ENCODE measurements around the gene ZNF844. TPM values are rescaled to one million over a fixed set of nuclear protein-coding genes. Genes with fewer than 3 reads are reported as not detected.

Gene ZNF844
- 5.9 and 10.2 TPM in 2 replicates for total RNA-seq

GRCh38 chr19:12064590-12065538 is at the start of gene ZNF844:
Gene ZNF844, plus strand, starts transcription at chr19:12064731. Its CDS starts 143 bp downstream, at chr19:12064874.

GRCh38 chr19:12035220-12036172 is 29.0 kb upstream of the ZNF844 start, which contains the start of gene ZNF433:
Gene ZNF433, minus strand, starts transcription at chr19:12035679. Its CDS starts 140 bp downstream, at chr19:12035539.

GRCh38 chr19:12052497-12053169 is 11.9 kb upstream of the ZNF844 start, which contains the start of gene ZNF878:
Gene ZNF878, minus strand, starts transcription at chr19:12052961. Its CDS starts 160 bp downstream, at chr19:12052801.

Small RNA genes within 50 kb of the gene (small RNA-seq; reads per million reads assigned to genes)
- gene RF00019 (not detected), gene RNA5SP465 (not detected), gene RNA5SP466 (not detected), gene RNA5SP467 (not detected)

Other genes with a start within 250 kb of the ZNF844 start
- gene ZNF439, start 216.0 kb upstream of the ZNF844 start, total RNA-seq = 14.7 and 17.3 TPM in 2 replicates
- 27.9 and 38.4 TPM in 2 replicates for gene ZNF69, start 176.9 kb upstream of the ZNF844 start, total RNA-seq
- 7.6 and 8.2 TPM in 2 replicates for gene ZNF700, start 139.6 kb upstream of the ZNF844 start, total RNA-seq
- 2.7 and 3.5 TPM in 2 replicates for gene ZNF763, start 99.7 kb upstream of the ZNF844 start, total RNA-seq
- gene ZNF433, start 29.1 kb upstream of the ZNF844 start, total RNA-seq = 7.4 and 15.7 TPM in 2 replicates
- gene ZNF878, start 11.8 kb upstream of the ZNF844 start, total RNA-seq = 0.98 and 1.2 TPM in 2 replicates
- 7.5 and 8.5 TPM in 2 replicates for gene ZNF20, start 75.6 kb downstream of the ZNF844 start, total RNA-seq
- 11.0 and 14.0 TPM in 2 replicates for gene ZNF625, start 92.0 kb downstream of the ZNF844 start, total RNA-seq
- gene ZNF136, start 98.4 kb downstream of the ZNF844 start, total RNA-seq = 8.2 and 11.0 TPM in 2 replicates
- gene ZNF44, start 230.2 kb downstream of the ZNF844 start, total RNA-seq = 8.0 and 16.9 TPM in 2 replicates

Measured in placental epithelial cell (primary cell).